SKM-1 (cell line): ENCODE results near the gene GATA1.

Source experiments
- DNase-seq: peaks from one replicate; lab custom pipeline; 2025; ENCODE audit not compliant: unreplicated experiment; lab: John Stamatoyannopoulos, UW

GATA1 gene

GRCh38 chrX:48784726-48785125 lies 1.7 kb upstream of the GATA1 start:
- no peak for DNase-seq

- DNase-seq = no peak
These were observed 1.2 kb upstream of the GATA1 start for GRCh38 chrX:48785186-48785539.

- no peak for DNase-seq
These were observed 713 bp upstream of the GATA1 start for GRCh38 chrX:48785540-48786214.

DNA sequence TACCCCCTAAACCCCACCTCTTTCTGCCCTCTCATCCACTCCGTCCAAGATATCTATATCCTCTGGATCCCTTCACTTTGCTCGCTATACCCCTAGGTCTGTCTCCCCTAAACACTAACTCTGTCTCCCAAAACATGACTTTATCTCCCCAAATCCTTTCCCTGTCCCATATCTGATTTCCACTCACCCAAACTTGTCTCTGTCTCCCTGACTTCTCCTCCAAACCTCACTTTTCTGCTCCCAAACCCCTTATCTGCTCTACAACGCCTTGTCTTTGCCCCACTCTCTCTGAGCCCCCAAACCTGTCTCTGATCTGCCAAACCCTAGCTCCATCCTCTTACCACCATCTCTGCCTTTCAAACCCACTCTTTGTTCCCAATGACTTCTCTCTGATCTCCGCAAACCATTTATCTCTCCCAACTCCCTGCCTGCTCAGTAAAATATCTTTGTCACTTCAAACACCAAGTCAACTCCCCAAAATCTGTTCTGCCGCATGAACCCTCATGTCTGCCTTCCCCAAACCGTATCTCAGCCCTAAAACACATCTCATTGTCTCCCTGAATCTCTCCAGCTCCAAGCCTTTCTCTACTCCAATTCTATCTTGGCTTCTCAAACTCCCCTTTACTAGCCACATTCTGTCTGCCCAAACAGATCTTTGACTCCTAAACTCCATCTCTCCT lies 575 bp downstream of the GATA1 start:
- DNase-seq = no peak

GRCh38 chrX:48787505-48788443 lies 1.4 kb downstream of the GATA1 start:
- DNase-seq = no peak

DNA sequence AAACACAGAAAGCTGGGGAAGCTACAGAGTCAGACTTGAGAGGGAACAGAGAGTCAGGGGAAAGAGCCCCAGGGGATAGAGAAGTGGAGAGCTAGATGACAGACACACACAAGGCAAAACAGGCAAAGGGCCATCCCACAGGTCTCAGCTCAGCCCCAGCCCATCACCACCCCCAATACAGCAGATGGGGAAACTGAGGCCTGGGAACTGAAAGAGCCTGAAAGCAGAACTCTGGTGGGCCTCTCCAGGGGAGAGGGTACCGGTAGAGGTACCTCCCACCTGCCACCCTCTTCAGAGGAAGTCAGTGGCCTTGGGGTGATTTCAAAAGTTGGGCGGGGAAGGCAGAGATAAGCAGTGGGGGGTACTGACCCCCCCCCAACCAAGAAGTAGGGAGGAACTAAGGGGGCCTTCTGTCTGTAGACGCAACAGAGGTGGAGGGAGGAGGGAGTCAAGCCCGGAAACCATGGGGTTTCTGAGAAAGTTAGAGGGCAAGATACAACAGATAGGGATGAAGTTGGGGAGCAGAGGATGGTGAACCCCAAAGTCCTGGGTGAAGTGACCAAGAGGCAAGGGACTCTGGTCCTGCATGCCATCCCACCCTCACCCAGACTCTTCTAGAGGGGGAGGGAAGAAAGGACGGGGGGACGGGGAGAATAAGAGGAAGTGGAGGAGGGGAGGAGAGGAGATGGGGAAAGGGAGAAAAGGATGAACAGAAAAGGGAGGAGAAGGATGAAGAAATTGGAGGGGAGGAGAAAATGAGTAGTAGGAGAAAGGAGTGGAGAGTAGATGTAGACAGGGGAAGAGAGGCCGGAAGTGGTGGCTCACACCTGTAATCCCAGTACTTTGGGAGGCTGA lies 3.2 kb downstream of the GATA1 start:
- peak; percentile 5 for DNase-seq

DNA sequence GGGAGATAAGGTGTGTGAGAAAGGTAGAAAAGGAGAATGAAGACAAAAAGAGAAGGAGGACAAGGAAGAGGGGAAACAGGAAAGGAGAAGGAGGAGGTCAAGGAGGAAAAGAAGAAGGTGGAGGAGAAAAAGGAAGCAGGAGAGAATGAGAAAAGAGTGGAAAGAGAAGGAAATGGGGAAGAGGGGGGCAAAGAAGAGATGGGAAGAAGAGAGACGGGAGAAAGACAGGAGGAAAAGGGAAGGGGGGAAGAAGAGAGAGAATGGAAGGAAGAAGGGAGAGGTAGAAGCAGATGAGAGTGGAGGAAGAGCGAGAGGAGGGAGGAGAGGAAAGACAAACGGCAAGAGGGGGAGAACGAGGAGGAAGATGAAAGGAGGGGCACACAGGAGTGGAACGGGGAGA lies 4.1 kb downstream of the GATA1 start:
- DNase-seq = no peak

GRCh38 chrX:48791063-48791820 lies 4.9 kb downstream of the GATA1 start:
- no peak for DNase-seq

DNA sequence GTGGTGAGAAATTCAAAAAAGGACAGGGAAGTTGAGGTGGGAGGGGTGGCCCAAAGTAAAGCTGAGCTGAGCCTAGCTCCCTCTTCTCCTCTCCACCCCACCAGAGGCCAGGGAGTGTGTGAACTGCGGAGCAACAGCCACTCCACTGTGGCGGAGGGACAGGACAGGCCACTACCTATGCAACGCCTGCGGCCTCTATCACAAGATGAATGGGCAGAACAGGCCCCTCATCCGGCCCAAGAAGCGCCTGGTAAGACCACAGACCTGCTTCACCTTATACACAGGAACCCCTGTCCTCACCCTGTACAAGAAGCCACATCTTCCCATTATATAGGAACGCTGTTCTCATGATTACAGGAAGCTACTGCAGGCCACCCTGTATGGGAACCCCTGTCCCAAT lies 5.8 kb downstream of the GATA1 start:
- no peak for DNase-seq

- no peak for DNase-seq
These were observed 7.5 kb downstream of the GATA1 start for GRCh38 chrX:48793935-48794334.

- no peak for DNase-seq
These were observed 8.0 kb downstream of the GATA1 start for GRCh38 chrX:48794340-48794910.

- no peak for DNase-seq
These were observed 8.6 kb downstream of the GATA1 start for GRCh38 chrX:48794911-48795515.

- DNase-seq = no peak
These were observed 11.9 kb downstream of the GATA1 start for GRCh38 chrX:48798318-48798717.

DNA sequence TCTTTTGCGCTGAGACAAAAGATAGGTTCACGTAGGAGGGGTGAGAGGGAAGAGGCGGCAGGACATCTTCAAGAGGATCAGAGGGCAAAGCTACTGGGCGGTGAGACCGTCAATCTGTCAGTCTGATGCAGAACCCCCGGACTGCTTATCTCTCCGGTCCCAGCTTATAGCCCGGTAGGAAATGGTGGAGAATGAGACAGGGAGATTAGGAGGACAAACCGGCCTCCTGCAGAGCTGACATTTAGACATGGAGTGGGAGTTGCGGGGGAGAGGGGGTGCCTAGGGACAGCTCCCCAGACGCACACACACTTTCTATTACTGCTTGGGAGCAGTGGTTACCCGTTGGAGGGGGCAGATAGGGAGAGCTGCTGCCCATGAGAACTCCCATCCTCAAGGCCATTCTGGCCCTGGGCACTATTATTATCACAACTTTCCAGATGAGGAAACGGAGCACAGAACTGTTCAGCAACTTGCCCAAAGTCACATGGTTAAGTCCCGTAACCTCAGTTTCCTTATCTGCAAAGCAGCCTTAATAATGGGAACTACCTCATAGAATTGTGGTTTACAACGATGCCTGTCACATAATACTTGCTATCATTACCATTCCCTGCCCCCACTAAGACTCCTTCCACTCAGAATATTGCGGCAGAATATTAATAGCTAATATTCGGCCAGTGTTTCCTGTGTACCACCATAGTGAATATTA lies 14.3 kb downstream of the GATA1 start:
- DNase-seq = peak; percentile 51

DNA sequence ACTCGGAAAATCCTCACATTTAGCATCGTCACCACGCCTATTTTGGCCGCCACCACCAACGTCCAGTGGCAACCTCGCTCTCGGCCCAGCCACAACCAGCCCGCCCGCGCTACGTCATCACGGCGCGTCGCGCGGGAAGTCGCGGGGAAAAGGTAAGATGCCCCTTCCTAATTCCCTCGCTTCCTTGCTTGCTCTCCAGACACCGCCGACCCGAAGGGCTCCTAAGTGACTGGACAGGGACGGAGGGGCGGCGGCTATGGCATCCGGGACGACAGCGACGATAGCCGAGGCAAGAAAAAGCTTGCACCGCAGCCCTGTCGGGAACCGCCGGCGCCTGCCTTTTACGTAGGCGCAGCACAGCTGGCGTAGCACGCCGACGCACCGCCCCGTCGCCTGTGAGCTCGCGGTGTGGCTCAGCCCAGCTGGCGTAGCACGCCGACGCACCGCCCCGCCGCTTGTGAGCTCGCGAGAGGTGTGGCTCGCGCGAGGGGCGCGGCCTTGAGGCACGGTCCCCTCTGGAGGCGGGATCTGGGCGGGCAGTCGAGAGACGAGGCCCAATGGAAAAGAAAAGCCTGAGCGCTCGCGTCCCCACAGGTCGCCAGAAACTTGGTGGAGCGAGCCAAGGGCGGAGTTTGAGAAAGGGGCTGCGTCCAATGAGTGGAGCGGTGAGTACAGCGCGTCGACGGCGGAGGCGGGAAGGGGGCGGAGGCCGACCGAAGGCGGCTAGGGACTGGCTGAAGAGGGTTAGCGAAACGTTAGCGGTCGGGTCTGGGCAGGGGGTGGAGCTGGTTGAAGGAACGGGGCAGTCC lies 15.1 kb downstream of the GATA1 start, which contains the start of gene HDAC6:
HDAC6 (plus strand) TSS at position 788 of the 809 bp plus-strand sequence. CDS start 626 bp downstream, outside the sequence.
- peak; percentile 89 for DNase-seq

DNA sequence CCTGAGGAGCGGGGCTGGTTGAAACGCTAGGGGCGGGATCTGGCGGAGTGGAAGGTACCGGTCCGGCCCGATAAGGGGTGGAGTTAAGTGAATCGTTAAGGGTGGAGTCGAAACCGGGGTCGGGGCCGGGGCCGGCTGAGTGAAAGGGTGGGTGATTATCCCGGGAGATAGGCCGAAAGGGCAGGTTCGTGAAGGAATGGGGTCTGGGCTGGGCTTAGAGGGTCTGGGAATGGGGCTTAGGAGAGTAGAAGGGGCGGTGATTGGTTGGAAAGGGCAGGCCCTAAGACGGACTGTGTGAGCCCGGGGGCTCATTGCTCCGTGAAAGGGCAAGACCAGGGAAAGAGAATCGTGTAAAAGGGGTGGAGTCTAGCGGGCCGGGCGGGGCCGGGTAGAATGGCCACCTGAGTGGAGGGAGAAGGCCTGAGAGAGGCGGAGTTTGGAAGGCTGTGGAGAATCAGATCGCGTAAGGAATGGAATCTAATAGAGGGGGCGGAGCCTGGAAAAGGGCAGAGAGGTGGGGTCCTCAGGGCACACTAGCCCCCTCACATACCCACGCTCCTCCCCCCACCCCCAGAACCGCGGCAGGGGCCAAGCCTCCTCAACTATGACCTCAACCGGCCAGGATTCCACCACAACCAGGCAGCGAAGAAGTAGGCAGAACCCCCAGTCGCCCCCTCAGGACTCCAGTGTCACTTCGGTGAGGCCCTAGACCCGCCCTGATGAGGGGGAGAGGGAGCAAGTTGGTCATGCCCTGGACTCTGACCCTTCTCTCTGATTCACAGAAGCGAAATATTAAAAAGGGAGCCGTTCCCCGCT lies 15.9 kb downstream of the GATA1 start:
- peak; percentile 6 for DNase-seq

DNA sequence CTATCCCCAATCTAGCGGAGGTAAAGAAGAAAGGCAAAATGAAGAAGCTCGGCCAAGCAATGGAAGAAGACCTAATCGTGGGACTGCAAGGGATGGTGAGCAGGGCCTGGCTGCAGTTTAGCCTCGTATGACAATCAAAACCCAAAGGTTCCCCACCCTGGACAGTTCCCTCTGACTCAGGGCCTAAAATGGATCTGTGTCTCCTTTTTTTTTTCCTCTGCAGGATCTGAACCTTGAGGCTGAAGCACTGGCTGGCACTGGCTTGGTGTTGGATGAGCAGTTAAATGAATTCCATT lies 16.5 kb downstream of the GATA1 start:
- no peak for DNase-seq
